Spleen (tissue), 11 donors: ENCODE data around the gene ALOX5AP. TPM values are rescaled to one million over a fixed set of nuclear protein-coding genes. Genes with fewer than 3 reads are reported as not detected.

Experiments
- DNase-seq: peaks from one replicate; pipeline ENCODE4 v3.0.0-alpha.2; 2020
- H3K27ac ChIP-seq, 8 donors: fragments of 200-600 bp; sonication (generic) in 7 of 8; 1 replicate in 4 of 8; 2 replicates in 4 of 8; pipeline versions ENCODE4 v1.5.0 to v1.8.0; 2016 to 2021; ENCODE audit warnings: inconsistent platforms in 4 of 8, mild to moderate bottlenecking in 4 of 8, moderate library complexity in 1 of 8
- H3K27me3 ChIP-seq, 7 donors: fragments of 200-600 bp; sonication (generic) in 6 of 7; replicated peaks in 1 of 7; 1 replicate in 4 of 7; 2 replicates in 3 of 7; pipeline versions ENCODE4 v1.5.0 to v1.8.0; 2016 to 2021; ENCODE audit warnings: inconsistent platforms in 3 of 7, mild to moderate bottlenecking in 1 of 7
- H3K36me3 ChIP-seq, 6 donors: fragments of 200-600 bp; sonication (generic) in 5 of 6; 1 replicate in 4 of 6; 2 replicates in 2 of 6; pipeline versions ENCODE4 v1.5.0 to v1.8.0; 2016 to 2021; ENCODE audit warnings: inconsistent platforms in 2 of 6
- H3K4me1 ChIP-seq, 6 donors: fragments of 200-600 bp; sonication (generic) in 5 of 6; 1 replicate in 3 of 6; 2 replicates in 3 of 6; pipeline versions ENCODE4 v1.5.0 to v1.8.0; 2016 to 2021; ENCODE audit warnings: inconsistent platforms in 3 of 6
- H3K4me3 ChIP-seq, 8 donors: fragments of 200-600 bp; sonication (generic) in 7 of 8; 1 replicate in 4 of 8; 2 replicates in 4 of 8; pipeline versions ENCODE4 v1.5.0 to v1.8.0; 2016 to 2021; ENCODE audit warnings: inconsistent platforms in 4 of 8, mild to moderate bottlenecking in 4 of 8, moderate library complexity in 2 of 8
- H3K9me3 ChIP-seq, 8 donors: fragments of 200-600 bp; sonication (generic) in 7 of 8; 1 replicate in 4 of 8; 2 replicates in 4 of 8; pipeline versions ENCODE4 v1.5.0 to v1.8.0; 2016 to 2021; ENCODE audit warnings: inconsistent platforms in 4 of 8
- POLR2A ChIP-seq, 3 donors: fragments of 450-650 bp; IDR thresholded peaks; one replicate each; pipeline ENCODE4 v1.5.1; 2017; ENCODE audit warnings: antibody characterized with exemption in 3 of 3, mild to moderate bottlenecking in 1 of 3
- POLR2AphosphoS5 ChIP-seq, 3 donors: sonication (generic); formaldehyde crosslinking; IDR thresholded peaks; one replicate each; pipeline ENCODE4 v1.5.1; 2017; ENCODE audit warnings: antibody characterized with exemption in 3 of 3
- WGBS, 5 donors: extraction: QIAGEN DNeasy Blood & Tissue Kit in 3 of 5; methylation state at CpG; one replicate each; pipeline versions ENCODE4 v1.1.5 to v1.1.7; 2013 to 2018; 5-methylcytosine and 5-hydroxymethylcytosine counted together
- intact Hi-C: fragments of 100-400 bp; cut with DNase I; formaldehyde crosslinking; loops from one replicate; pipeline ENCODE4 v1.15.0; 2023; ENCODE audit warnings: low total_unique reads
- polyA plus RNA-seq, 3 donors: library from polyadenylated mRNA; stranded (reverse); fragments of 200-250 nt; gene quantifications; one replicate each; pipeline ENCODE4 v1.2.1, GENCODE V29; 2013
- total RNA-seq, 7 donors: library from RNA; depleted of rRNA in 3 of 7; stranded (reverse); fragments of >200 nt in 3 of 7; fragmentation: NEBNext Ultra II Directional in 4 of 7; extraction: Animal tissue kit (Norgen Biotek cat#: 25700) in 4 of 7; gene quantifications; one replicate each; pipeline versions ENCODE4 v1.1.0 to v1.2.1, GENCODE V29; 2016 to 2021
- TF ChIP-seq, protein P1 (sequence below), 11 experiments: fragments of 200-600 bp in 7 of 11; fragments of 450-650 bp in 4 of 11; sonication (generic) in 4 of 11; IDR thresholded peaks in 8 of 11; conservative IDR thresholded peaks in 3 of 11; 1 replicate in 7 of 11; 2 replicates in 4 of 11; pipeline versions ENCODE4 v1.4.0 to v1.8.0; 2016 to 2021; ENCODE audit warnings: antibody characterized with exemption in 11 of 11, inconsistent platforms in 4 of 11, mild to moderate bottlenecking in 1 of 11
- donor health status: healthy with polysubstance abuse.
- donor health status: DM: no; HTN: no; CAD: no; lungs with moderate emphysema.
- donor health status: DM: no; HTN: no; CAD: no.
- donor health status: Bipolar disorder and iron deficiency.
- donor health status: healthy.
- donor health status: DM: no; HTN: no; CAD: no.
- donor health status: DM: yes; HTN: yes; CAD: no.

Gene ALOX5AP
- total and polyA plus RNA-seq, 10 donors, result 36.8 to 268 (median 70.0) TPM

- WGBS, 5 donors, result 31 to 47% (median 34%) methylated on average over 13 of the region's 13 CpGs
- TF ChIP-seq POLR2A (IDR thresholded peaks at IDR 0.05) (peak in 2 of 3 donors; percentile 13 to 61), POLR2AphosphoS5 (IDR thresholded peaks at IDR 0.05) (peak in 1 of 3 donors; percentile 84)
- TF ChIP-seq, protein P1, sequence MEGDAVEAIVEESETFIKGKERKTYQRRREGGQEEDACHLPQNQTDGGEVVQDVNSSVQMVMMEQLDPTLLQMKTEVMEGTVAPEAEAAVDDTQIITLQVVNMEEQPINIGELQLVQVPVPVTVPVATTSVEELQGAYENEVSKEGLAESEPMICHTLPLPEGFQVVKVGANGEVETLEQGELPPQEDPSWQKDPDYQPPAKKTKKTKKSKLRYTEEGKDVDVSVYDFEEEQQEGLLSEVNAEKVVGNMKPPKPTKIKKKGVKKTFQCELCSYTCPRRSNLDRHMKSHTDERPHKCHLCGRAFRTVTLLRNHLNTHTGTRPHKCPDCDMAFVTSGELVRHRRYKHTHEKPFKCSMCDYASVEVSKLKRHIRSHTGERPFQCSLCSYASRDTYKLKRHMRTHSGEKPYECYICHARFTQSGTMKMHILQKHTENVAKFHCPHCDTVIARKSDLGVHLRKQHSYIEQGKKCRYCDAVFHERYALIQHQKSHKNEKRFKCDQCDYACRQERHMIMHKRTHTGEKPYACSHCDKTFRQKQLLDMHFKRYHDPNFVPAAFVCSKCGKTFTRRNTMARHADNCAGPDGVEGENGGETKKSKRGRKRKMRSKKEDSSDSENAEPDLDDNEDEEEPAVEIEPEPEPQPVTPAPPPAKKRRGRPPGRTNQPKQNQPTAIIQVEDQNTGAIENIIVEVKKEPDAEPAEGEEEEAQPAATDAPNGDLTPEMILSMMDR (IDR thresholded peaks at IDR 0.05 in 8 of 11, conservative IDR thresholded peaks at IDR 0.05 in 3 of 11), result no peak
- Histone ChIP-seq H3K36me3 (no peaks in the 10 kb centered on the region), H3K27me3 (no peaks in the 10 kb centered on the region), H3K4me1 (peaks cover 0 to 55% (median 19%) of the 10 kb centered on the region in 6 donors), H3K4me3 (peak overlapping the region in 1 of 8 donors; percentile 39), H3K9me3 (no peaks in the 10 kb centered on the region), H3K27ac (peak overlapping the region in 7 of 8 donors; percentile 35 to 91 (median 81))
- peak; percentile 84 for DNase-seq
- intact Hi-C loops, result no loop called here
These were observed 22.5 kb upstream of the ALOX5AP start for GRCh38 chr13:30712536-30713532.

DNA sequence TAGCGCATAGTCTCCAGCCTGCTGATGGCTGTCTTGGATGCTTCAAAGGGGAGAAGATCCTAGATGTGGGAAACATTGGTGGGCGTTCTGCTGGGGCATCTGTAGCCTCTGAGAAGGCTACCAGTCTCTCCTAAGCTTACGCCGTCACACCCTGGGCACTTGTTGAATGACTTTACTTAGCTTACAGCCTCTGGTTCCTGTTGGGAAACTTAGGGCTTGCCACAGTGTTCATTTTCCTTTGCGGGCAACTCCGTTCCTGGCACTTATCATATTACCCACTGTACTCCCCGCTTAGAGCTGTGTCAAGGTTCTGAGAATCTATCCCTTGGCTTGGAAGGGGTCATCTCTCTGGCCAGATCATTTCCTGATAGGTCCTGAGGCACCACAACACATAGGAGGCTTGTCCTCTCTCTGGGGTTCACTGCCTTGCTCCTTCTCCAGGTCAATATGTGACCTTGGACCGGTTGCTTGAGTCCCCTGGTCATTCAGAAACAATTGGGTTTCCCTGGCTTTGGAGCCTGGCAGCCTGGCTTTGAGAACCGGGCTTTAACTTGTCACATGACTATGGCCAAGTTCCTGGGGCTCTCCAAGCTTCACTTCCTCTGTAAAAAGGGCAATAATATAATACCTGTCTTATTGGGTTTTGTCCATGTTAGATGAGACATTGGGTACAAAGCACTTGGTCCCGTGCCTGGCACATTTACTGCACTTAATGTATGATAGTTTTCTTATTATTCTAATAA lies 20.5 kb upstream of the ALOX5AP start:
- no peaks in the 10 kb centered on the region for H3K27me3 ChIP-seq
- peak overlapping the region in 1 of 8 donors; percentile 26 for H3K4me3 ChIP-seq
- H3K36me3 ChIP-seq, result no peaks in the 10 kb centered on the region
- no peaks in the 10 kb centered on the region for H3K9me3 ChIP-seq
- WGBS, 5 donors, result 55 to 88% (median 66%) methylated on average over 10 of the region's 10 CpGs
- peak overlapping the region in 7 of 8 donors; percentile 25 to 91 (median 81) for H3K27ac ChIP-seq
- TF ChIP-seq POLR2A (IDR thresholded peaks at IDR 0.05) (no peak), POLR2AphosphoS5 (IDR thresholded peaks at IDR 0.05) (peak in 1 of 3 donors; percentile 53)
- TF ChIP-seq, protein P1 (IDR thresholded peaks at IDR 0.05 in 8 of 11, conservative IDR thresholded peaks at IDR 0.05 in 3 of 11), result no peak
- DNase-seq, result no peak
- peaks cover 3 to 74% (median 30%) of the 10 kb centered on the region in 6 donors for H3K4me1 ChIP-seq
- intact Hi-C loops, result no loop called here

DNA sequence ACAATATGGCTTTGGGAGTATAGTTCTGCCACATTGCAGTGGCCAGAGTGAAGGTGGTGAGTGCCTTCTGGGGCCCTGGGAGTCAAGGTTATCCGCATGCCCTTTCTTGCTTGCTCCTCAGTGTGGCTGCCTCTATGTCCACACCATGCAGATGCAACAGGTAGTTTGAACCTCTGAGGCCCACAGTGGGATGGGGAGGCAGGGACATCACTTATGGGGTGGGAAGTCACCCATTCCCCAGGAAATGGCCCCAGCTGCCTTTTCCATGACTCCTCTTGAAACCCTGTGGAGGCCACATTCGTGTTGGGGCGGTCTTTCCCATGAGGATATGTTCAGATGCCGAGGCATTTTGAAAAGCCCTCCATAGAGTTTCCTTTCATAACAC lies 20.0 kb upstream of the ALOX5AP start:
- no peaks in the 10 kb centered on the region for H3K27me3 ChIP-seq
- H3K4me1 ChIP-seq, result peaks cover 7 to 80% (median 36%) of the 10 kb centered on the region in 6 donors
- no peak for DNase-seq
- H3K9me3 ChIP-seq, result no peaks in the 10 kb centered on the region
- TF ChIP-seq POLR2A (IDR thresholded peaks at IDR 0.05) (no peak), POLR2AphosphoS5 (IDR thresholded peaks at IDR 0.05) (no peak)
- TF ChIP-seq, protein P1 (IDR thresholded peaks at IDR 0.05 in 8 of 11, conservative IDR thresholded peaks at IDR 0.05 in 3 of 11), result no peak
- H3K27ac ChIP-seq, result peak overlapping the region in 6 of 8 donors; percentile 68 to 91 (median 82)
- WGBS, 5 donors, result 88 to 98% (median 94%) methylated on average over 4 of the region's 4 CpGs
- no peak overlapping the region for H3K4me3 ChIP-seq
- intact Hi-C loops, result no loop called here
- H3K36me3 ChIP-seq, result no peaks in the 10 kb centered on the region
